Stimulated activated CD4-positive, alpha-beta T cell treated with anti-CD3 and anti-CD28 coated beads, Interleukin-1b, Interleukin-23, amount 100 ng/mL, for 24 hours (primary cell): ENCODE data around the gene SHTN1.

Source experiments
- DNase-seq, 4 experiments: peaks; one replicate each; pipeline ENCODE4 v3.0.0-alpha.2; 2020; ENCODE audit warnings: low read depth in 4 of 4, low spot score in 1 of 4

SHTN1 gene

GRCh38 chr10:117005026-117005526 is at the start of gene SHTN1:
Gene SHTN1, minus strand, starts transcription at chr10:117005187. Its CDS starts 108 bp downstream, at chr10:117005079.
- DNase-seq, result peak in 1 of 4 experiments; percentile 13

- DNase-seq, result no peak
Measured at GRCh38 chr10:117053482-117053881, 48.5 kb upstream of the SHTN1 start.

GRCh38 chr10:117047947-117048346 is 43.0 kb upstream of the SHTN1 start:
- DNase-seq, result no peak

GRCh38 chr10:117016266-117016665 is 11.3 kb upstream of the SHTN1 start:
- no peak for DNase-seq

- DNase-seq, result no peak
Measured at GRCh38 chr10:117014835-117015234, 9.8 kb upstream of the SHTN1 start.

- no peak for DNase-seq
Measured at GRCh38 chr10:117007080-117007479, 2.1 kb upstream of the SHTN1 start.

- no peak for DNase-seq
Measured at GRCh38 chr10:117005527-117006055, 604 bp upstream of the SHTN1 start.

- DNase-seq, result no peak
Measured at GRCh38 chr10:117004227-117005025, 561 bp downstream of the SHTN1 start.

- DNase-seq, result no peak
Measured at GRCh38 chr10:117003336-117003735, 1.7 kb downstream of the SHTN1 start.

GRCh38 chr10:117002206-117002605 is 2.8 kb downstream of the SHTN1 start:
- no peak for DNase-seq

GRCh38 chr10:117001144-117001543 is 3.8 kb downstream of the SHTN1 start:
- DNase-seq, result no peak

- no peak for DNase-seq
Measured at GRCh38 chr10:117000580-117000979, 4.4 kb downstream of the SHTN1 start.

- DNase-seq, result no peak
Measured at GRCh38 chr10:116998172-116998571, 6.8 kb downstream of the SHTN1 start.

GRCh38 chr10:116997015-116997414 is 8.0 kb downstream of the SHTN1 start:
- DNase-seq, result no peak

GRCh38 chr10:116995648-116996047 is 9.3 kb downstream of the SHTN1 start:
- DNase-seq, result no peak

GRCh38 chr10:116994113-116994890 is 10.7 kb downstream of the SHTN1 start:
- no peak for DNase-seq

- no peak for DNase-seq
Measured at GRCh38 chr10:116993610-116994009, 11.4 kb downstream of the SHTN1 start.

GRCh38 chr10:116992183-116992582 is 12.8 kb downstream of the SHTN1 start:
- no peak for DNase-seq

GRCh38 chr10:116990276-116990800 is 14.6 kb downstream of the SHTN1 start:
- DNase-seq, result no peak

GRCh38 chr10:116989439-116989838 is 15.5 kb downstream of the SHTN1 start:
- DNase-seq, result no peak

GRCh38 chr10:116988311-116988710 is 16.7 kb downstream of the SHTN1 start:
- no peak for DNase-seq

GRCh38 chr10:116985611-116986010 is 19.4 kb downstream of the SHTN1 start:
- no peak for DNase-seq
